Stomach smooth muscle (tissue), 2 donors: ENCODE results near the gene SNAI1.

Experiments used
- H3K27ac ChIP-seq: one replicate; pipeline ENCODE4 v1.7.0; 2013; ENCODE audit warnings: mild to moderate bottlenecking, low read length, inconsistent platforms
- H3K27me3 ChIP-seq, 2 donors: one replicate each; pipeline ENCODE4 v1.7.0; 2013; ENCODE audit warnings: low read length in 2 of 2; ENCODE audit not compliant: insufficient read depth in 2 of 2, control insufficient read depth in 1 of 2
- H3K36me3 ChIP-seq, 2 donors: one replicate each; pipeline ENCODE4 v1.7.0; 2013; ENCODE audit warnings: low read length in 2 of 2; ENCODE audit not compliant: control insufficient read depth in 2 of 2, insufficient read depth in 2 of 2
- H3K4me1 ChIP-seq: one replicate; pipeline ENCODE4 v1.7.0; 2013; ENCODE audit warnings: low read length; ENCODE audit not compliant: control insufficient read depth, insufficient read depth
- H3K4me3 ChIP-seq, 2 donors: one replicate each; pipeline ENCODE4 v1.7.0; 2013; ENCODE audit warnings: low read length in 2 of 2
- H3K9ac ChIP-seq, 2 donors: one replicate each; pipeline ENCODE4 v1.7.0; 2013; ENCODE audit warnings: low read length in 2 of 2, mild to moderate bottlenecking in 1 of 2
- H3K9me3 ChIP-seq, 2 donors: one replicate each; pipeline ENCODE4 v1.7.0; 2013; ENCODE audit warnings: low read length in 2 of 2; ENCODE audit not compliant: control insufficient read depth in 2 of 2
- donor health status: healthy.
- donor health status: Pancreatic carcinoma.

SNAI1 gene

DNA sequence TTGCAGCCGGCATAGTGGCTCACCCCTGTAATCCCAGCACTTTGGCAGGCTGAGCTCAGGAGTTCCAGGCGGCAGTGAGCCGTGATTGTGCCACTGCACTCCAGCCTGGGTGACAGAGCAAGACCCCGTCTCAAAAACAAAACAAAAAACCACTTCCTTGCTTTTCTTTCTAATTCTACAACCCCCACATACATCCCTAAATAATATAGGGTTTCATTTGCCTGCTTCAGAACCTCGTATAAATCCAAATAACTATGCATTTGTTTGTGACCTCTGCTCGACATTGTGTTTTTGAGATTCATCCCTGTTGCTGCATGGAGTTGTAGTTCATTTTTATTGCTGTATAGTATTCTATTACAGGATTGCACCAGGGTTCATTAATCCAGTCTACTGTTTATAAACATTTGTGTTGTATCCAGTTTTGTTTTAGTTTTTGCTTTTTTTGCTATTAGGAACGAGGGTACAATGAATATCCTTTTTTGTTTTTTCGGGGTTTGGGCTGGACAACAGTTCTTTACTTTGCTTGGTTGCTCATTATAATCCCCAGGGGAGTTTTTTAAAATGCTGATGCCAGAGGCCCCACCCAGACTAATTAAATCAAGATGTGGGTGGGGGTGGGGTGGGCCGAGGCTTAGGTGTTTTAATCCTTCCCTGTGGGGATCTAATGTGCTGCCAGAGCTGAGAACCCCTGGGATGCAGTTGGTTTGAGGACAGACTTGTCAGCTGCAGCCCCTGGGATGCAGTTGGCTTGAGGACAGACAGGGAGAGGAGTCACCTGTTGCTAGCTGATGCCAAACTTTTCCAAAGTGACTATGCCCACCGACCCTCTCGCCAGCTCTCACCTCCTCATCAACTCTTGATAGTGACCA is 2.4 kb upstream of the SNAI1 start:
- H3K27me3 ChIP-seq, result no peaks in the 10 kb centered on the region
- no peaks in the 10 kb centered on the region for H3K9me3 ChIP-seq
- peaks cover 37% of the 10 kb centered on the region for H3K4me1 ChIP-seq
- H3K36me3 ChIP-seq, result no peaks in the 10 kb centered on the region
- H3K9ac ChIP-seq, result no peak overlapping the region
- H3K4me3 ChIP-seq, result no peak overlapping the region
- H3K27ac ChIP-seq, result no peak overlapping the region

- H3K4me1 ChIP-seq, result peaks cover 39% of the 10 kb centered on the region
- H3K27me3 ChIP-seq, result no peaks in the 10 kb centered on the region
- no peak overlapping the region for H3K9ac ChIP-seq
- H3K9me3 ChIP-seq, result no peaks in the 10 kb centered on the region
- no peak overlapping the region for H3K27ac ChIP-seq
- no peak overlapping the region for H3K4me3 ChIP-seq
- no peaks in the 10 kb centered on the region for H3K36me3 ChIP-seq
These were observed 1.3 kb upstream of the SNAI1 start for GRCh38 chr20:49981218-49982071.

- Histone ChIP-seq H3K36me3 (no peaks in the 10 kb centered on the region), H3K27ac (no peak overlapping the region), H3K27me3 (no peaks in the 10 kb centered on the region), H3K4me3 (peak overlapping the region; percentile 40 to 54), H3K4me1 (peaks cover 41% of the 10 kb centered on the region), H3K9me3 (no peaks in the 10 kb centered on the region), H3K9ac (peak overlapping the region in 1 of 2 donors; percentile 13)
These were observed 771 bp upstream of the SNAI1 start for GRCh38 chr20:49982072-49982345.

- H3K9ac ChIP-seq, result peak overlapping the region; percentile 74 to 84
- H3K9me3 ChIP-seq, result no peaks in the 10 kb centered on the region
- peaks cover 43% of the 10 kb centered on the region for H3K4me1 ChIP-seq
- H3K27me3 ChIP-seq, result no peaks in the 10 kb centered on the region
- no peaks in the 10 kb centered on the region for H3K36me3 ChIP-seq
- peak overlapping the region; percentile 78 to 83 for H3K4me3 ChIP-seq
- H3K27ac ChIP-seq, result no peak overlapping the region
These were observed 505 bp downstream of the SNAI1 start for GRCh38 chr20:49983123-49983847.

DNA sequence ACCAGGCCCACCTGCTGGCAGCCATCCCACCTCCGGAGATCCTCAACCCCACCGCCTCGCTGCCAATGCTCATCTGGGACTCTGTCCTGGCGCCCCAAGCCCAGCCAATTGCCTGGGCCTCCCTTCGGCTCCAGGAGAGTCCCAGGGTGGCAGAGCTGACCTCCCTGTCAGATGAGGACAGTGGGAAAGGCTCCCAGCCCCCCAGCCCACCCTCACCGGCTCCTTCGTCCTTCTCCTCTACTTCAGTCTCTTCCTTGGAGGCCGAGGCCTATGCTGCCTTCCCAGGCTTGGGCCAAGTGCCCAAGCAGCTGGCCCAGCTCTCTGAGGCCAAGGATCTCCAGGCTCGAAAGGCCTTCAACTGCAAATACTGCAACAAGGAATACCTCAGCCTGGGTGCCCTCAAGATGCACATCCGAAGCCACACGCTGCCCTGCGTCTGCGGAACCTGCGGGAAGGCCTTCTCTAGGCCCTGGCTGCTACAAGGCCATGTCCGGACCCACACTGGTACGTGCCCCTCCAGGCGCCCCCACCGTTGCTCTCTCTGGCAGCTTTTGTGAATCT is 1.1 kb downstream of the SNAI1 start:
- Histone ChIP-seq H3K4me1 (peaks cover 42% of the 10 kb centered on the region), H3K36me3 (no peaks in the 10 kb centered on the region), H3K9me3 (no peaks in the 10 kb centered on the region), H3K27ac (peak overlapping the region; percentile 11), H3K4me3 (peak overlapping the region; percentile 78 to 83), H3K9ac (peak overlapping the region; percentile 74 to 84), H3K27me3 (no peaks in the 10 kb centered on the region)

DNA sequence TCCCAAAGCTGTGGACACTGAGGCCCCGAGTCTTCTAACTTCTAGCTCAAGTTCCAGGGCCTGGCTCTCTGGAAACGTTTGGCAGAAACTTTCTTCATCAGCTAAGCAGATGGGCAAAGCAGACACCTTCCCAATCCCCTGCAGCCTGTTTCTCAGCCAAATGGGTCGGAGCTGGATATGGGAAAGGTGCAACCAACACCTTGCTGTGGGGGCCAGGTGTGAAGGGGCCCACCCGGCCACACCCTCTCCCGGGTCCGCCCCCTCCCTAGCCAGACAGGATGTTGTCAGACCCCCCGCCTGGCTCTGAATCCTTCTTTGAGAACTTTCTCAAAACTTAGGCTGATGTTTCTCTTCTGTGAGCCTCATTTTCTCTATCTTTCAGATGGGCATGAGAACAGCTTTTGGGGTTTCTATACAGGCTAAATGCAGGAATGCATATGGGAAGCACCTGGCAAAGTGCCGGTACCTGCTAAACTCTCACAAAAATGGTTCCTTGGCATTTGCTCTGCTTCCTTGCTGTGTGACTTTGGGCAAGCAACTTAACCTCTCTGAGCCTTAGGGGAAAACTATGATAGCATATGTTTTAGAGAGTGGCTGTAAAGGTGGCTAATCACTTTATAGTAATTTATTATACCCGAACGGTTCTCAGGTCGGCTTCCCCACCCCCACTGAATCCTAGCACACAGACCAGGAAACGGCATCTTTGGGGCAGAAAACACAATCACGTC is 1.8 kb downstream of the SNAI1 start:
- H3K4me3 ChIP-seq, result peak overlapping the region; percentile 78 to 83
- no peaks in the 10 kb centered on the region for H3K27me3 ChIP-seq
- H3K27ac ChIP-seq, result peak overlapping the region; percentile 11
- H3K9ac ChIP-seq, result peak overlapping the region in 1 of 2 donors; percentile 84
- H3K36me3 ChIP-seq, result no peaks in the 10 kb centered on the region
- no peaks in the 10 kb centered on the region for H3K9me3 ChIP-seq
- peaks cover 44% of the 10 kb centered on the region for H3K4me1 ChIP-seq

DNA sequence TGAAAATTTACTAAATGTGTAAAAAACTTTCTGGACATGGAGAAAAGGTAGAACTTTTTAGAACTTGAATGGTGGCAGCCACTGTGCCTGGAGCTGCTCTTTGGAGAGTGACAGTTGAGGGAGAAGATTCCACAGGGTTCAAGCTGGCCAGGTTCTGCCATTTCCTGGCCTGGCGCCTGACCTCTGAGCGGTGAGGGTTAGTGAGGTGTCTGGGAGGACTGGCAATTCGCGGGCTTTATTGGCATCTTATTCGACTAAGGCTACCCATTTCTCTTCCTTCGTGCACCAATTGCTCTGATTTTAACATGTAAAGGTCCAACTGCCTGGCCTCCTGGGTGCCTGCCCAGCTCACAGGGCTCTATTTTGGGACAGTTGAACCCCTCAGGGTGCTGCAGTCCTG is 2.4 kb downstream of the SNAI1 start:
- H3K36me3 ChIP-seq, result no peaks in the 10 kb centered on the region
- H3K4me1 ChIP-seq, result peaks cover 49% of the 10 kb centered on the region
- no peaks in the 10 kb centered on the region for H3K27me3 ChIP-seq
- H3K27ac ChIP-seq, result no peak overlapping the region
- no peaks in the 10 kb centered on the region for H3K9me3 ChIP-seq
- H3K4me3 ChIP-seq, result peak overlapping the region; percentile 78 to 83
- H3K9ac ChIP-seq, result no peak overlapping the region

DNA sequence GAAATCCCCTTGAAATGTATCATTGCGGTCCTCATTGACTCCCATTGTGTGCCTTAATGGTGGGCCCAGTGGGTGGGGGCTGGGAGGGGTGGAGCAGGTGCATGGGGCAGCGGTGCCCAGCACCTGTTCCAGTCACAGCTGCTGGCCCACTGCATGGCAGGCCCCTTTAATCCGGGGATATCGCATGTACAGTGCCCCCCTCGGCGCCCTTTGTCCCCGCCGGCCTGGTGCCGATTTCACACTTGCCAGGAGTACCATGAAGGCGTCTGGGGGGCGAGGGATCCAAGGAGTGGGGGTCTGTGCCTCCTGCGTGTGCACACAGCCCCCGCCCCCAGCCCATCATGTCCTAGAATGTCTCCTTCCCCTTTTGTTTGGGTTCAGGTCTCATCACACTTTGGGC is 2.8 kb downstream of the SNAI1 start:
- Histone ChIP-seq H3K9ac (no peak overlapping the region), H3K4me3 (peak overlapping the region in 1 of 2 donors; percentile 83), H3K9me3 (no peaks in the 10 kb centered on the region), H3K27ac (no peak overlapping the region), H3K36me3 (no peaks in the 10 kb centered on the region), H3K4me1 (peaks cover 54% of the 10 kb centered on the region), H3K27me3 (no peaks in the 10 kb centered on the region)

- Histone ChIP-seq H3K9ac (no peak overlapping the region), H3K36me3 (no peaks in the 10 kb centered on the region), H3K27ac (no peak overlapping the region), H3K4me3 (peak overlapping the region; percentile 15 to 17), H3K4me1 (peaks cover 55% of the 10 kb centered on the region), H3K27me3 (no peaks in the 10 kb centered on the region), H3K9me3 (no peaks in the 10 kb centered on the region)
These were observed 3.3 kb downstream of the SNAI1 start for GRCh38 chr20:49986049-49986448.
